HG02798 (cell line): ENCODE measurements around the gene ZNF625.
A peak's percentile ranks its signal among the peaks of the same experiment; 100 is the strongest.

Experiments used
- ATAC-seq: cut with Tn5 transposase; IDR thresholded peaks from one replicate; pipeline ENCODE4 v1.9.1; 2021; ENCODE audit warnings: mild to moderate bottlenecking; ENCODE audit not compliant: unreplicated experiment, poor library complexity

ZNF625 gene

DNA sequence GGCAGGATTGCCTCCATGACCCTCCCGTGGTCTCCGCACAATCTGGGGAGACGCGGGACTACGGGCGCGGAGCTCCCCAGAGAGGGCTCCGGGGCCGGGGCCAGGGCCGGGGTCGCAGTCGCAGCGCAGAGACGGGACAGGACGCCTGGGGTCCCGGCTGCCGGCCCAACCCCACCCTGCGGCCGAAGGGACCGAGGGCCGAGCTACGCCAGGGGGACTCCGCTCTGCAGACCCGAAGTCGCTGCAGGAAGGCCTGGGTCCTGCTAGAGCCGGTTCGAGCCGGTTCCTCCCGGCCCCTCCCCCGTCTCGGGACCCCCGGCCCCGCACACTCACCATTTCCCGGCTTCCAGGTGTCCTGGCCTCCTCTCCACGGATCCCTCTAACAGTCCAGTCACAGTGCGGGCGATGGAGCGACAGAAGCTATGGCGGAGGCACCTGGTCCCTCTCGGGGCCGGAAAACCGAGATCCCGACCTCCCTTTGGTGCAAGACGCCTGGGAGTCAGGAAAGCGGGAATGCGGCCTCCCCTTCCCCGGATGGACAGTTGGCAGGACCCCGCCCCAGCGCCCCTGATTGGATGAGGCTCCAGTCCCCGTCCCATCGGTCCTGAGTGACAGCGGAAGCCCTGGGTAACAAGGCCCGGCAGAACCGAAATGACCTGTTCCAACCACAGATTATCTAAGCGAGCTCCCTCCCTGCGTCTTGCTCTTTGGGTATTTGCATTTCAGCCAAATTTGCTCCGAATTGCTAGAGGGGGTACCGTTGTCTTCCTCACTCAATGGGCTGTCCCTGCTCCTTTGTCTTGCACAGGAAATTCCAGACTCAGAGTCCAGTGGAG is at the start of gene ZNF625:
Gene ZNF625 (minus strand): TSS at position 512 of the 836 bp plus-strand sequence. CDS start 176 bp downstream, at position 336.
- ATAC-seq: peak; percentile 82

DNA sequence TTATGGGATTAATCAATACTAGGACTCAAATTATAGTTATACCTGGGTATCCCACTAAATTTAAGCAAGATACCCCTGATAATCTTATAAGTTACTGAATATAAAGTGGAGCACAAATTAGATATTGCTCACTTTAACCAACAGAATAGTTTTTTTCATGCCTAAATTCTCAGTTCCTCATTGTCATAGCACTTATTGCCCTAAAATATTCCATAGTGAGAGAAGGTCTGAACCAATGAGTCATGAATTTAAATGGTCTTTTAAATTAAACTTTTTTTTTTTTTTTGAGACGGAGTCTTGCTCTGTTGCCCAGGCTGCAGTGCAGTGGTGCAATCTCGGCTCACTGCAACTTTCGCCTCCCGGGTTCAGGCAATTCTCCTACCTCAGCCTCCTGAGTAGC is 48.8 kb upstream of the ZNF625 start:
- no peak for ATAC-seq

DNA sequence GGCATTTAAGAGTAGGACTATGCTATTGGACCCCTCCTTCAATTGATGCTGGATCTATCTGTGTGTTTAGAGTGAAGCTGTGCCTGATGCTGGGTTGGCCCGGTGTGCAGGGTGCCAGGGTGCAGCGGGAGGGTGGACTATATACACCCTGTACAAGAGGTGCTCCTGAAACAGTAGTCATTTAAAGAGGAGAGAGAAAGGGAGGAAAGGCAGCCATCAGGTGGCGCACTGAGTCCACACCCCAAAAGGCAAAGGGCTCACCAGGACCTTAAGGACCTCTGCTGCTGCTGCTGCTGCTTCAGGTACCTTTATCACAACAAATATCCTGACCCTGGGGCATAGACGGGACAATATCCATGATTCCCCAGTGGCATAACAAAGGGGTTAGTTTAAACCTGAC is 45.7 kb upstream of the ZNF625 start:
- no peak for ATAC-seq

DNA sequence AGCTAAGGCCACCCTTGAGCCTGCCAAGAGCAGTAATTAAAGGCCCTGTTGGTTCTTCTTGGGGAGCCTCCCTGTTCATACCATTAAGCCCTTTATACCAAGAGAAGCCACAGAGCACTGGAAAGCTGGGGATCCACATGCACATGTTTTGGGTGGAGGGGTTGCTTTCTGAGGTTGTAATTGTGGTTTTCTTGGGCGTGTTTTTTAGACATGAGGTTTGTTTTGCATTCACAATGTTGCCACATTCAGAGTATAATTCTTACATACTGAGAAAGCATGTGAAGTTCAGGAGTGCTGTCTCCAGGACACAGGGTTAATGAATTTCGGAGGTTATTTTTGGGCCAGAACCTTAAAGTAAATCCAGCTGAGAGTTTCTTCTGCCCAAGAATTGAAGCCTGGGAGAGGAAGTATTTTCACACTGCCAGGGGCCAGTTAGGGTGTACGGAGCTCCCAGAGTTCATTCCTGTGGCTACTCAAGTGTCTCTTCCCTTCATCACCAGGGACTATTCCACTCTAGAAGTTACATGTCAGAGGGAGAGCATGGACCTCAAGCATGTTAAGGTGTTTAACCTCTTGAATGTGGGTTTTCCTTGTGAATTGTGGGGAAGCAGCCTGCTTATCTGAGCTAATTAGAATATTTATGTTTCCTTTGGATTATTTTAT is 43.4 kb upstream of the ZNF625 start:
- no peak for ATAC-seq

DNA sequence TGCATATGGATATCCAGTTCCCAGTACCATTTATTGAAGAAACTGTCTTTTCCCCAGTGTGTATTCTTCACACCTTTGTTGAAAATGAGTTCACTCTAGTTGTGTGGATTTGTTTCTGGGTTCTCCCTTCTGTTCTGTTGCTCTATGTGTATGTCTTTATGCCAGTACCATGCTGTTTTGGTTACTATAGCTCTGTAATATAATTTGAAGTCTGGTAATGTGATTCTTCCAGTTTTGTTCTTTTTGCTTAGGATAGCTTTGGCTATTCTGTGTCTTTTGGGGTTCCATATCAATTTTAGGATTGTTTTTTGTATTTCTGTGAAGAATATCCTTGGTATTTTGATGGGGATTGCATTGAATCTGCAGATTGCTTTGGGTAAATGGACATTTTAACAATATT is 41.6 kb upstream of the ZNF625 start:
- no peak for ATAC-seq

DNA sequence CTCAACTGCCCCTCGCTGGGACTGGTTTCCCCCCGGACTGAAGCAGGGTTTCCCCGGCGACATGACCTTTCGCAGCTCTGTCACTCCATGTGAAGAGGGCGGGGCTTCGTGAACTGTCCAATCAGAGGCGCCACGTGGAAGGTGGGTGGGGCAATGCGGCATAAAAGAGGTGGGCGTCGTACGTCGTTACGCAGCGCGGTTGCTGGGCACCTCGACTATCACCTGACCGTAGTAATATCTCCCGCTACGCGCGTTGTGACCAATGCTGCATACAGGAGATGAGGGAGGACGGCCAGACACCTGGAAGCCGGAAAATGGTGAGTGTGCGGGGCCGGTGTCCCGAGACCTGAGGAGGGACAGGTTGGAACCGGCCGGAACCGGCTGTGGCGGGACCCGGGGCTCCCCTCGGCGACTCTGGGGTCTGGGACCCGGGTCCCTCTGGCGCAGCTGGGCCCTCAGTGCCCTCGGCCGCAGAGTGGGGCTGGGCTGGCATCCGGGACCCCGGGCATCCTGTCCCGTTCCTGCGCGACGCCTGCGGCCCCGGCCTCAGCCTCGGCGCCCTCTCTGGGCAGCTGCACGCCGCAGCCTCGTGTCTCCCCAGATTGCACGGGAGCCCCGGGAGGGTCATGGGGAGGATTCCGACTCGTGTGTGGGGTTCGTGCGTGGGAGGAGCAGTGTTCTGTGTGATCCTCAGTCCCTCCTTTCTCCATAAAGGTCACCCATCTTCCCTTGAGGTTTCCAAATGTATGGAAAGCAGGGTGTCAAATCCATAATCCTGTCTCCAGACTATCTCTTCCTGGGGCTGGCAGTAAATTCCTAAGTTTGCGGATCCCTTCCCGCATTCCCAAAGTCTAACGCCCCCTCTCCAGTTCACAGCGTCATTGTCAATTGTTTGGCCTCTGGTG is 38.5 kb upstream of the ZNF625 start:
- no peak for ATAC-seq

DNA sequence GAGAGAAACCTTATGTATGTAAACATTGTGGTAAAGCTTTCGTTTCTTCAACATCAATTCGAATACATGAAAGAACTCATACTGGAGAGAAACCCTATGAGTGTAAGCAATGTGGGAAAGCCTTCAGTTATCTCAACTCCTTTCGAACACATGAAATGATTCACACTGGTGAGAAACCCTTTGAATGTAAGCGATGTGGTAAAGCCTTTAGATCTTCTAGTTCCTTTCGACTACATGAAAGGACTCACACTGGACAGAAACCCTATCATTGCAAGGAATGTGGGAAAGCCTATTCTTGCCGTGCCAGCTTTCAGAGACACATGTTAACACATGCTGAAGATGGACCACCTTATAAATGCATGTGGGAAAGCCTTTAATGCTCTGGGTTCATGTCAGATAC is 31.1 kb upstream of the ZNF625 start:
- no peak for ATAC-seq

DNA sequence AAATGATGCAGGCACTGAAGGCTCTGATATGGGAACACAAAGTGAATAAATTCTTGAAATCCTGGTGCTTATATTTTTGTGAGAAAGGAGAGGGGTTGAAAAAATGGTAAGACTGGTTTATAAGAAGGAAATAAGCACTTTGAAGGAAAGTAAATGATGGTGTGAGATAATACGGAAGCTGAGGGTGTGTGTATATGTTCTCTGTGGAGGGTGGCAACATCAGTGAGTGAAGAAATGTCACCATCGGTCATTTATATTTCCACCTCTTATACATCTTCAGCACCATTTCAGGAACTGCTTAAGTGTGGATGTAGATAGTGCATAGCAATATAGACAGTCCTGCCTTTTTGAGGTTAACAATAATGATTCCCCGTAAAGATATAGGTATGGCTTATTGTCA is 23.8 kb upstream of the ZNF625 start:
- no peak for ATAC-seq

DNA sequence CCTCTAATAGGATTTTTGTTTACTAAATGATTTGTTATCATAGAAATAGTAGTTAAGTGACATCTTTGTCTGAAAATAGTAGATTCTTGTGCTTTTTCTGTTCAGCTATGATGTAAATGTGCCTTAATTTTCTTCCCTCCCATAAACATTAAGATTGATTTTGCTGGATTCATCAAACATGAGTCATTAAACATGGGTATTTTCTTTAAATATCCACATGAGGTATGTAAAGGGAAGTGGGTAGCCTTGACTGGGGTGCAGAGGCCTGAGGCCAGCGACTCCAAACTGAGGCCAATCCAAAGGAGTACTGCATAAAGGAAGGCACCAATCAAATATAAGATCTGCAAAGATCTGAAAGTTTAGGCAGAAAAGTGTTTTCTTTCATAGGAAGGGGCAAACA is 10.1 kb upstream of the ZNF625 start:
- no peak for ATAC-seq

DNA sequence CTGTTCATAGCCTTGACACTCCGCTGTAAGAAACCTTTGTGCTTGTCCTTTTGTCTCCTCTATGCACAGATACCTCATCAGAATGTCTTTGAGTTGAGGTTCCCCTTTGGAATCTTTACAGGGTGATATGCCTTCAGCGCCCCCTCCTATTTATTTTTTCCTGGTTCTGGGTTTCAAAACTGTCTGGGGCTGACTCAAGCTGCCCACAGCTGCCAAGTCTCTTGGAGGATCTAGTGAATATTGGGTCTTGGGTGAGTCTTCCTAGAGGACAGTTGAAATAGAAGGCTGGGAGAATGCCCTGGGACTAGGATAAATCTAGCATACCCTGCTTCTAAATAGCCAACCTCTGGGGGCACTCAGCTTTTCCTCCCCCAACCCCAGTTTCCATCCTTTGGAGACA is 7.3 kb upstream of the ZNF625 start:
- ATAC-seq: no peak

DNA sequence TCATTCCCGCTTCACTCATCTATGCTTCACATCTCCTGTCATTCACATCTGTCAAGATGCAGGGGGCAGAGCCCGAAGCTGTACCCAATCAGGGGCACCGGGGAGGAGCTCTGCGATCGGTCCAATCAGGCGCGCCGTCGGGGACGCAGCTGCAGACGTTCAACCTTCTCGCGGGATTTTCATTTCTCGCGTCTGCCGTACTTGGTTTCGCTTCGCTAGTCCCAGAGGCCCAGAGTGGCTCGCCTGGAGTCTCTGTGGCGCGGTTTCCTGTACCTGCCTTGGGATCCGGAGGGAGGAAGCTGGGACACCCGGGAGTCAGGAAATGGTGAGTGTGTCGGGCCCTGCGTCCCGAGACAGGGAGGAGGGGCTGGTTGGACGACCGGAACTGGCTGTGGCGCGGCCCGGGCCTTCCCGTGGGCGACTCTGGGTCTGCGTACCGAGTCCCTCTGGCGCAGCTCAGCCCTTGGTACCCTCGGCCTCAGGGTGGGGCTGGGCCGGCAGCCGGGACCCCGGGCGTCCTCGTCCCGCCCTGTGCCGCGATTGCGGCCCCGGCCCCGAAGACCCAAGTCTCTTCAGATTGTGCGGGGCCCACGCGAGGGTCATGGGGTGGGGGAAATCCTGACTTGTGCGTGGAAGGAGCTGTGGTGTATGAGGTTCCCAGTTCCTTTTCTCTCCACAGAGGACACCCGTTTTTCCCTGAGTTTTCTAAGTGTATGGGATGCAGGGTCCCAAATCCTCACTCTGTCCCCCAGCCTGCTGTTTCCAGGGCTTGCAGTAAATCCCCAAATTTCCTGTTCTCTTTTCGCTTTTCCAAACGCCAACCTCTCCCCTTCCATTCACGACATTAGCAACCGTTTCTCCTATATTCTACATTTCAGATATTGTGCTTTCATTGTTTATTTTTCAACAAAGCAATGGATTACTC is 6.6 kb upstream of the ZNF625 start, which contains the start of gene ZNF136:
Gene ZNF136 (plus strand): TSS at position 215 of the 925 bp plus-strand sequence. CDS start 108 bp downstream, at position 323.
- peak; percentile 96 for ATAC-seq

DNA sequence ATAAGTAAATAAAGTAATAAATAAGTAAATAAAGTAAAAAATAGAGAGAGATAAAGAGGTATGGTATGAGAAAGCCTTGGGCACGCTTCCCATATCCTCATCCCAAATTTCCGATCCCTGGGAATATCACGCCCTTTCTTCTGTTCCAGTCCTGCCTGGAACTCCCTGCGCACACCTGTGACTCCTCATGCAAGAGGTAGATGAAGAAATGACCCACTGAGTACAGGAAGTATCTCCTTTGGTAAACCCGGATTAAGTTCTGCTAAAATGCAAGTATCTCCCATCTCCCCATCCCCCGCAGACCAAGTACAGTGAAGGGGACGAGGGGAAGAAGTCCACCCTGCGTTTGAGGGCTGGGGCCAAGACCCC is 6.0 kb upstream of the ZNF625 start:
- ATAC-seq: no peak

DNA sequence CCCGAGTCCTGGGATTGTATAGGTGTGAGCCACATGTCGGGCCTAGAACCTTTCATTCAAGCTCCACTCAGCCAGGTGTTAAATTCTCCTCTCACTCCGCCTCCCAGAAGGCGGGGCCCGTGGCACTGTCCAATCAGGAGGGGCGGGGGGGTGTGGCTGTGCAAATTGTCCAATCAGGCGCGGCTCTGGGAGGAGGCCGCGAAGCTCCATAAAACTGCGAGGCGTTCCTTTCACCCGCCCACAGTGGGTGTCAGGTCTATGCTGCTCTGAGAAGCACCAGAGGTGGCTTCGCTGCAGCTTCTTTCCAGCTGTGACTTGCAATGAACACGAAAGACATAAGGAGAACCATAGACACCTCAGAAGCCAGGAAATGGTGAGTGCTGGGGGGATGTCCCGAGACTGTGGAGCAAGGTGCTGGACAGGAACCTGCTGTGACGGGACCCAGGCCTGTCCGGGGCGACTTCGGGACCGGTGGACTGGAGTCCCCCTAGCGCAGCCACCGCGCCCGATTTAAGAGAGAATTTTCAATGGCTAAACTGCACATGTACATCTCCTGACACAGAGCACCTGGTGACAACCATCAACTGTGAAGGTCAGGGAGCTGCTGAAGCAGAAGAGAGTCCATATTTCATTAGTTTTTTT is 3.4 kb upstream of the ZNF625 start:
- no peak for ATAC-seq

DNA sequence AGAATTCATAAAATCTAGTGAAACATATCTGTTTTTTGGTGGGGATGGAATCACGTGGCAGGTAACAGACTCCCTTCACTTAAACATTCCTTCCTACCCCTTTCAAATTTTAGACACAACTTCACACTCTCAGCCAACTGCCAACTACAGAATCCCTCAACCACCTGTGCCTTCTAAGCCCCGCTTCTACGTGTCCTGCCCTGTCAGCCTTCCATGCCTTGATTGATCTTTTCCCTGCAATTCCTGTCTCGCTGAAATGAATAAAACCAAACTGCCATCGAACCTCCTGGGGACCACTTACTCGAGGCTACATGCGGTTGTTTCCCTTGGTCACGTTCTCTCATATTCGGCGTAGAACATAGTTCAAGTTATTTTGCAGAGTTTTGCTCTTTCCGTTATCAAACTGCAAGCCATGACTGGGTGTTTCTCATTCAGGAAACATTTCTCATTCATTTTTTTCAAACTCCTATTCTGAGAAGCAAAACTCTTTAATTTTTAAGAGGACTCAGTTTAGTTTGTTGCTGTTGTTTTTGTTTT is 1.1 kb downstream of the ZNF625 start:
- ATAC-seq: no peak

DNA sequence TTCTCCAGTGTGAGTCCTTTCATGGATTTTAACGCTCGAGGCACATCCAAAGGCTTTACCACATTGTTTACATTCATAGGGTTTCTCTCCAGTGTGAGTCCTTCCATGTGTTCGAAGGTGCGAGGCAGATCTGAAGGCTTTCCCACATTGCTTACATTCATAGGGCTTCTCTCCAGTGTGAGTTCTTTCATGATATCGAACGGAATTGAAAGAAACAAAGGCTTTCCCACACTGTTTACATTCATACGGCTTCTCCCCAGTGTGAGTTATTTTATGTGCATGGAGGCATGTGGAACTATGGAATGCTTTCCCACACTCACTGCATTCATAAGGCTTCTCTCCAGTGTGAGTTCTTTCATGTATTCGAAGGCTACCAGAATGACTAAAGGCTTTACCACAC is 11.2 kb downstream of the ZNF625 start:
- ATAC-seq: no peak

DNA sequence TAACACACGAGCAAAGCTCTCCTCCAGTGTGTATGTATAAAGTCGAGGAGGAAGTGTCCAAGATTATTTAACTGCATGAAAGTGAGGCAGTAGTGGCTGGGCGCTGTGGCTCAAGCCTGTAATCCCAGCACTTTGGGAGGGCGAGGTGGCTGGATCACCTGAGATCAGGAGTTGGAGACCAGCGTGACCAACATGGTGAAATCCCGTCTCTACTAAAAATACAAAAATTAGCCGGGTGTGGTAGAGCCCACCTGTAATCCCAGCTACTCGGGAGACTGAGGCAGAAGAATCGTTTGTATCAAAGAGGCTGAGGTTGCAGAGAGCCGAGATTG is 15.2 kb downstream of the ZNF625 start:
- ATAC-seq: no peak

DNA sequence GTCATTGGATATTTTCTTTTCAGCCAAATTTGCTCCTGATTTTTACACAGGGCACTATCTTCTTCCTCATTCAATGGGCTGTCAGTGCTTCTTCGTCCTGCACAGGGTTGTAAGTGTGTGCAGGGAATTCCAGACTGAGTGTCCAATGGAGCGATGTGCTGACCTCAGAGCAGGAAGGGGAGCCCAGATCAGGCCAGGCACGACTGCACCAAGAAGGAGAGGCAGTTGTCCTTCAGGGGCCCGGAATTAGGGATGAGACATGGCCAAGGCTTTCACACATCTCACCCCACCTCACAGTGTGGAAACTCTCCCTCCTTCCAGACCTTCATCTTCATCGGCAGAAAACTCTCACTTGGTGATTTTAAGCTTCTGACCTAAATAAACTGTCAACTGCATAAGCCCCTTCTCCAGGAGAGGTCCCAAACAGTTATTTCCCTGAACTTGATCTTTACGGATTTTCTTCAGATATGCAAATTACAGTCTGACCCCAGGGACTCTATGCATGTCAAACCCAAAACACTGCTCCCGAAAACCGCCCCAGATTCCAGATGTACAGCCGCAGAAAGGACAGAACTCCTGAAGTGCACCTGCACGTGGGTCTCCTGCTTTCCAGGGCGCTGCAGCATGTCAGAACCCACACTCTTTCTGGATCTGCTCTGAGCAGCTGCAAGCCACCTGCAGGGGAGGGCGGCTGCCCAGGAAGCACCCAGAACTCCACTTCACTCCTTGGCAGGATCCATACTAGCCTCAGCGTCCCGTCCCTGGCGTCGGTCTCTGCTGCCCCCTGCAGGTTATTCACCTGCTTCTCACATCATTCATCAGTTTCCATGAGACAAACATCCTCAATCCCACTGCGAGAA is 15.8 kb downstream of the ZNF625 start:
- ATAC-seq: peak; percentile 54

DNA sequence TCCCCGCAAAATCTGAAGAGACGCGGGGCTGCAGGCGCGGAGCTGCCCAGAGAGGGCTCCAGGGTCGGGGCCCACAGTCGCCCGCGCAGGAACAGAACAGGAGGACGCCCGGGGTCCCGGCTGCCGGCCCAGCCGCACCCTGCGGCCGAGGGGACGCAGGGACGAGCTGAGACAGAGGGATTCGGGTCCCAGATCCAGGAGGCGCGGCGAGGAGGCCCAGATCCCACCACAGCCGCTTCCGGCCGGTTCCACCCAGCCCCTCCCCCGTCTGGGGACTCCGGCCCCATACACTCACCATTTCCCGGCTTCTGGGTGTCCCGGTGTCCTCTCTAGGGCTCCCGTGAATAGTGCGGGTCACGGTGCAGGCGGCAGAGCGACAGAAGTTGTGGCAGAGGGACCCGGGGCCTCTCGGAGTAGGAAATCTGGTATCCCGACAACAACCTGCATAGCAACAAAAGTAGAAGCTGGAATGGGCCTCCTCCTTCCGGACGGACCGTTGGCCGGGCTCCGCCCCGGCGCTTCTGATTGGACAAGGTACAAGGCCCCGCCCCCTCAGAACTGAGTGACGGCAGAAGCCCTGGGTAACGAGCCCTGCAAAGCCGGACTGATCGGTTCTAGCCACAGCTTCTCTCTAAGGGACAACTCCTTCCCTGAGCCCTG is 16.5 kb downstream of the ZNF625 start, which contains the start of gene ZNF20:
Gene ZNF20 (minus strand): TSS at position 466 of the 660 bp plus-strand sequence. CDS start 168 bp downstream, at position 298.
- peak; percentile 95 for ATAC-seq
